ENCODE results near the gene MARCHF3.

MARCHF3 gene

GRCh38 chr5:126936775-126937418 is 93.5 kb downstream of the MARCHF3 start:
- Histone ChIP-seq H3K4me1 (ENCODE audit: control insufficient read depth, insufficient read depth, low read length, unreplicated experiment) (peaks cover 19% of the 10 kb centered on the region), H3K27ac (ENCODE audit: low read depth, low read length) (no peak overlapping the region), H3K79me2 (ENCODE audit: control insufficient read depth, insufficient read depth, low read length, unreplicated experiment) (no peaks in the 10 kb centered on the region), H3K27me3 (ENCODE audit: insufficient read depth, low read length) (no peaks in the 10 kb centered on the region), H3K4me3 (ENCODE audit: low read depth, low read length) (no peak overlapping the region), H2AFZ (ENCODE audit: low read length, unreplicated experiment) (no peak overlapping the region), H3K36me3 (ENCODE audit: insufficient read depth, low read length) (no peaks in the 10 kb centered on the region)

GRCh38 chr5:126931963-126932660 is 98.2 kb downstream of the MARCHF3 start:
- no peak overlapping the region for H2AFZ ChIP-seq (ENCODE audit: low read length, unreplicated experiment)
- H3K4me1 ChIP-seq (ENCODE audit: control insufficient read depth, insufficient read depth, low read length, unreplicated experiment), result no peaks in the 10 kb centered on the region
- H3K36me3 ChIP-seq (ENCODE audit: insufficient read depth, low read length), result no peaks in the 10 kb centered on the region
- no peaks in the 10 kb centered on the region for H3K27me3 ChIP-seq (ENCODE audit: insufficient read depth, low read length)
- no peak overlapping the region for H3K4me3 ChIP-seq (ENCODE audit: low read depth, low read length)
- no peak overlapping the region for H3K27ac ChIP-seq (ENCODE audit: low read depth, low read length)
- no peaks in the 10 kb centered on the region for H3K79me2 ChIP-seq (ENCODE audit: control insufficient read depth, insufficient read depth, low read length, unreplicated experiment)

- no peaks in the 10 kb centered on the region for H3K79me2 ChIP-seq (ENCODE audit: control insufficient read depth, insufficient read depth, low read length, unreplicated experiment)
- H2AFZ ChIP-seq (ENCODE audit: low read length, unreplicated experiment), result no peak overlapping the region
- H3K4me3 ChIP-seq (ENCODE audit: low read depth, low read length), result no peak overlapping the region
- H3K4me1 ChIP-seq (ENCODE audit: control insufficient read depth, insufficient read depth, low read length, unreplicated experiment), result no peaks in the 10 kb centered on the region
- H3K27me3 ChIP-seq (ENCODE audit: insufficient read depth, low read length), result no peaks in the 10 kb centered on the region
- no peak overlapping the region for H3K27ac ChIP-seq (ENCODE audit: low read depth, low read length)
- no peaks in the 10 kb centered on the region for H3K36me3 ChIP-seq (ENCODE audit: insufficient read depth, low read length)
Measured at GRCh38 chr5:126928041-126928440, 102.3 kb downstream of the MARCHF3 start.

GRCh38 chr5:126927429-126927828 is 102.9 kb downstream of the MARCHF3 start:
- no peaks in the 10 kb centered on the region for H3K27me3 ChIP-seq (ENCODE audit: insufficient read depth, low read length)
- no peak overlapping the region for H3K4me3 ChIP-seq (ENCODE audit: low read depth, low read length)
- H3K79me2 ChIP-seq (ENCODE audit: control insufficient read depth, insufficient read depth, low read length, unreplicated experiment), result no peaks in the 10 kb centered on the region
- no peak overlapping the region for H2AFZ ChIP-seq (ENCODE audit: low read length, unreplicated experiment)
- H3K4me1 ChIP-seq (ENCODE audit: control insufficient read depth, insufficient read depth, low read length, unreplicated experiment), result no peaks in the 10 kb centered on the region
- H3K27ac ChIP-seq (ENCODE audit: low read depth, low read length), result no peak overlapping the region
- H3K36me3 ChIP-seq (ENCODE audit: insufficient read depth, low read length), result no peaks in the 10 kb centered on the region

- no peaks in the 10 kb centered on the region for H3K4me1 ChIP-seq (ENCODE audit: control insufficient read depth, insufficient read depth, low read length, unreplicated experiment)
- H3K79me2 ChIP-seq (ENCODE audit: control insufficient read depth, insufficient read depth, low read length, unreplicated experiment), result no peaks in the 10 kb centered on the region
- no peak overlapping the region for H3K4me3 ChIP-seq (ENCODE audit: low read depth, low read length)
- no peak overlapping the region for H3K27ac ChIP-seq (ENCODE audit: low read depth, low read length)
- H2AFZ ChIP-seq (ENCODE audit: low read length, unreplicated experiment), result no peak overlapping the region
- H3K36me3 ChIP-seq (ENCODE audit: insufficient read depth, low read length), result no peaks in the 10 kb centered on the region
- no peaks in the 10 kb centered on the region for H3K27me3 ChIP-seq (ENCODE audit: insufficient read depth, low read length)
Measured at GRCh38 chr5:126926187-126926586, 104.2 kb downstream of the MARCHF3 start.

GRCh38 chr5:126925482-126925881 is 104.9 kb downstream of the MARCHF3 start:
- Histone ChIP-seq H3K27ac (ENCODE audit: low read depth, low read length) (no peak overlapping the region), H3K27me3 (ENCODE audit: insufficient read depth, low read length) (no peaks in the 10 kb centered on the region), H3K4me3 (ENCODE audit: low read depth, low read length) (no peak overlapping the region), H3K79me2 (ENCODE audit: control insufficient read depth, insufficient read depth, low read length, unreplicated experiment) (no peaks in the 10 kb centered on the region), H3K4me1 (ENCODE audit: control insufficient read depth, insufficient read depth, low read length, unreplicated experiment) (no peaks in the 10 kb centered on the region), H3K36me3 (ENCODE audit: insufficient read depth, low read length) (no peaks in the 10 kb centered on the region), H2AFZ (ENCODE audit: low read length, unreplicated experiment) (no peak overlapping the region)

- Histone ChIP-seq H3K4me1 (ENCODE audit: control insufficient read depth, insufficient read depth, low read length, unreplicated experiment) (no peaks in the 10 kb centered on the region), H3K79me2 (ENCODE audit: control insufficient read depth, insufficient read depth, low read length, unreplicated experiment) (no peaks in the 10 kb centered on the region), H3K4me3 (ENCODE audit: low read depth, low read length) (no peak overlapping the region), H3K36me3 (ENCODE audit: insufficient read depth, low read length) (no peaks in the 10 kb centered on the region), H3K27me3 (ENCODE audit: insufficient read depth, low read length) (no peaks in the 10 kb centered on the region), H2AFZ (ENCODE audit: low read length, unreplicated experiment) (no peak overlapping the region), H3K27ac (ENCODE audit: low read depth, low read length) (no peak overlapping the region)
Measured at GRCh38 chr5:126924331-126925033, 105.9 kb downstream of the MARCHF3 start.

- Histone ChIP-seq H3K4me1 (ENCODE audit: control insufficient read depth, insufficient read depth, low read length, unreplicated experiment) (peaks cover 15% of the 10 kb centered on the region), H3K36me3 (ENCODE audit: insufficient read depth, low read length) (no peaks in the 10 kb centered on the region), H3K79me2 (ENCODE audit: control insufficient read depth, insufficient read depth, low read length, unreplicated experiment) (no peaks in the 10 kb centered on the region), H3K27me3 (ENCODE audit: insufficient read depth, low read length) (no peaks in the 10 kb centered on the region), H3K4me3 (ENCODE audit: low read depth, low read length) (no peak overlapping the region), H3K27ac (ENCODE audit: low read depth, low read length) (no peak overlapping the region), H2AFZ (ENCODE audit: low read length, unreplicated experiment) (no peak overlapping the region)
Measured at GRCh38 chr5:126921241-126922091, 108.9 kb downstream of the MARCHF3 start.

GRCh38 chr5:126920291-126920690 is 110.1 kb downstream of the MARCHF3 start:
- Histone ChIP-seq H3K27ac (ENCODE audit: low read depth, low read length) (no peak overlapping the region), H2AFZ (ENCODE audit: low read length, unreplicated experiment) (no peak overlapping the region), H3K4me1 (ENCODE audit: control insufficient read depth, insufficient read depth, low read length, unreplicated experiment) (peaks cover 15% of the 10 kb centered on the region), H3K4me3 (ENCODE audit: low read depth, low read length) (no peak overlapping the region), H3K36me3 (ENCODE audit: insufficient read depth, low read length) (no peaks in the 10 kb centered on the region), H3K79me2 (ENCODE audit: control insufficient read depth, insufficient read depth, low read length, unreplicated experiment) (no peaks in the 10 kb centered on the region), H3K27me3 (ENCODE audit: insufficient read depth, low read length) (no peaks in the 10 kb centered on the region)

- H3K27ac ChIP-seq (ENCODE audit: low read depth, low read length), result no peak overlapping the region
- no peaks in the 10 kb centered on the region for H3K36me3 ChIP-seq (ENCODE audit: insufficient read depth, low read length)
- no peaks in the 10 kb centered on the region for H3K27me3 ChIP-seq (ENCODE audit: insufficient read depth, low read length)
- H2AFZ ChIP-seq (ENCODE audit: low read length, unreplicated experiment), result no peak overlapping the region
- H3K4me1 ChIP-seq (ENCODE audit: control insufficient read depth, insufficient read depth, low read length, unreplicated experiment), result peaks cover 15% of the 10 kb centered on the region
- no peak overlapping the region for H3K4me3 ChIP-seq (ENCODE audit: low read depth, low read length)
- no peaks in the 10 kb centered on the region for H3K79me2 ChIP-seq (ENCODE audit: control insufficient read depth, insufficient read depth, low read length, unreplicated experiment)
Measured at GRCh38 chr5:126919566-126919965, 110.8 kb downstream of the MARCHF3 start.

Data from ACC112 (cell line).